NCI-H1092 (cell line): ENCODE results near the gene INTS6L.

ENCODE experiments used
- DNase-seq: peaks from one replicate; lab custom pipeline; 2025; lab: John Stamatoyannopoulos, UW

INTS6L gene

GRCh38 chrX:135520553-135521404 lies at the start of gene INTS6L:
TSS of gene INTS6L (plus strand) at chrX:135520660. CDS start at chrX:135520993, 333 bp downstream.
- DNase-seq, result peak; percentile 33

GRCh38 chrX:135476378-135476777 lies 44.1 kb upstream of the INTS6L start:
- no peak for DNase-seq

- peak; percentile 78 for DNase-seq
Measured at GRCh38 chrX:135477576-135477975, 42.9 kb upstream of the INTS6L start.

- DNase-seq, result no peak
Measured at GRCh38 chrX:135480076-135480475, 40.4 kb upstream of the INTS6L start.

GRCh38 chrX:135481696-135482179 lies 38.7 kb upstream of the INTS6L start:
- DNase-seq, result peak; percentile 14

GRCh38 chrX:135484641-135485289 lies 35.7 kb upstream of the INTS6L start:
- DNase-seq, result peak; percentile 5

GRCh38 chrX:135489542-135489941 lies 30.9 kb upstream of the INTS6L start:
- no peak for DNase-seq

- no peak for DNase-seq
Measured at GRCh38 chrX:135490979-135491514, 29.4 kb upstream of the INTS6L start.

GRCh38 chrX:135494453-135494852 lies 26.0 kb upstream of the INTS6L start:
- DNase-seq, result no peak

GRCh38 chrX:135497736-135498135 lies 22.7 kb upstream of the INTS6L start:
- DNase-seq, result no peak

- DNase-seq, result no peak
Measured at GRCh38 chrX:135498236-135498635, 22.2 kb upstream of the INTS6L start.

GRCh38 chrX:135505351-135505750 lies 15.1 kb upstream of the INTS6L start:
- DNase-seq, result no peak

- no peak for DNase-seq
Measured at GRCh38 chrX:135509885-135510284, 10.6 kb upstream of the INTS6L start.

- no peak for DNase-seq
Measured at GRCh38 chrX:135512508-135513129, 7.8 kb upstream of the INTS6L start.

GRCh38 chrX:135513130-135513515 lies 7.3 kb upstream of the INTS6L start:
- DNase-seq, result no peak

GRCh38 chrX:135516376-135516775 lies 4.1 kb upstream of the INTS6L start:
- DNase-seq, result no peak

GRCh38 chrX:135518161-135518560 lies 2.3 kb upstream of the INTS6L start:
- DNase-seq, result no peak

GRCh38 chrX:135520022-135520552 lies 373 bp upstream of the INTS6L start:
- no peak for DNase-seq

- DNase-seq, result peak; percentile 73
Measured at GRCh38 chrX:135521405-135522131, 1.1 kb downstream of the INTS6L start.

- no peak for DNase-seq
Measured at GRCh38 chrX:135522132-135522530, 1.7 kb downstream of the INTS6L start.

- no peak for DNase-seq
Measured at GRCh38 chrX:135522878-135523693, 2.6 kb downstream of the INTS6L start.
